ENCODE measurements around the gene RNFT2.

DNA sequence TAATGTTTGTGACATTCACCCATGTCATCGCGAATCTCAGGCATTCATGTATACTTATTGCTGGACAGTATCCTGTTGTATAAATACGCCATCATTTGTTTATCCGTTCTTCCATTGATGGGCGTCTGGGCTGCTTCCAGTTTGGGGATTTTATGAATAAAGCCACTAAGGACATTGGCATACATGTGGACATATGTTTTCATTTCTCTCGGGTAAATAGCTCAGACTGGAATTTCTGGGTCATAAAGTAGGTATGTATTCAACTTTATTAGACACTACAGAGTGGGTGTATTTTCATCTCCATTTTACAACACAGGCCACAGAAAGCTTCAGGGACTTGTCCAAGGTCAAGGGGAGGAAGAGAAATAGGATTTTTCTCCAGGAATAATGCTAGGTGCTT lies 94.2 kb downstream of the RNFT2 start:
- TF ChIP-seq, protein P1, sequence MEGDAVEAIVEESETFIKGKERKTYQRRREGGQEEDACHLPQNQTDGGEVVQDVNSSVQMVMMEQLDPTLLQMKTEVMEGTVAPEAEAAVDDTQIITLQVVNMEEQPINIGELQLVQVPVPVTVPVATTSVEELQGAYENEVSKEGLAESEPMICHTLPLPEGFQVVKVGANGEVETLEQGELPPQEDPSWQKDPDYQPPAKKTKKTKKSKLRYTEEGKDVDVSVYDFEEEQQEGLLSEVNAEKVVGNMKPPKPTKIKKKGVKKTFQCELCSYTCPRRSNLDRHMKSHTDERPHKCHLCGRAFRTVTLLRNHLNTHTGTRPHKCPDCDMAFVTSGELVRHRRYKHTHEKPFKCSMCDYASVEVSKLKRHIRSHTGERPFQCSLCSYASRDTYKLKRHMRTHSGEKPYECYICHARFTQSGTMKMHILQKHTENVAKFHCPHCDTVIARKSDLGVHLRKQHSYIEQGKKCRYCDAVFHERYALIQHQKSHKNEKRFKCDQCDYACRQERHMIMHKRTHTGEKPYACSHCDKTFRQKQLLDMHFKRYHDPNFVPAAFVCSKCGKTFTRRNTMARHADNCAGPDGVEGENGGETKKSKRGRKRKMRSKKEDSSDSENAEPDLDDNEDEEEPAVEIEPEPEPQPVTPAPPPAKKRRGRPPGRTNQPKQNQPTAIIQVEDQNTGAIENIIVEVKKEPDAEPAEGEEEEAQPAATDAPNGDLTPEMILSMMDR (conservative IDR thresholded peaks at IDR 0.05 in 1 of 2, IDR thresholded peaks at IDR 0.05 in 1 of 2; ENCODE audit: extremely low read depth in 1 of 2, insufficient read depth in 1 of 2, low read depth in 1 of 2, low read length in 2 of 2): no peak
- TF ChIP-seq EZH2 (IDR thresholded peaks at IDR 0.05; ENCODE audit: borderline replicate concordance, low read length): no peak
